Psoas muscle (tissue), 8 donors: Measurements from ENCODE around the gene CACNA1D. TPM values are rescaled to one million over a fixed set of nuclear protein-coding genes. Genes with fewer than 3 reads are reported as not detected.
A peak's percentile ranks its signal among the peaks of the same experiment; 100 is the strongest.

Source experiments
- ATAC-seq, 4 donors: fragments of 200-7000 bp; cut with Tn5 transposase; one replicate each; pipeline ENCODE4 v1.9.1; 2020; ENCODE audit warnings: moderate library complexity in 3 of 4, mild to moderate bottlenecking in 2 of 4
- DNase-seq, 2 donors: peaks; one replicate each; pipeline ENCODE4 v3.0.0-alpha.2; 2020
- H3K27ac ChIP-seq: fragments of 200-600 bp; one replicate; pipeline ENCODE4 v1.8.0; 2022
- H3K27me3 ChIP-seq, 3 donors: fragments of 200-600 bp in 1 of 3; one replicate each; pipeline versions ENCODE4 v1.6.1 to v1.8.0; 2013 to 2022; ENCODE audit warnings: low read length in 2 of 3, mild to moderate bottlenecking in 2 of 3, moderate library complexity in 1 of 3; ENCODE audit not compliant: insufficient read depth in 3 of 3
- H3K36me3 ChIP-seq, 2 donors: fragments of 200-600 bp in 1 of 2; one replicate each; pipeline versions ENCODE4 v1.6.1 to v1.8.0; 2013 to 2022; ENCODE audit warnings: low read depth in 1 of 2, mild to moderate bottlenecking in 1 of 2, moderate library complexity in 1 of 2; ENCODE audit not compliant: insufficient read depth in 1 of 2
- H3K4me1 ChIP-seq: fragments of 200-600 bp; one replicate; pipeline ENCODE4 v1.8.0; 2022
- H3K4me3 ChIP-seq: fragments of 200-600 bp; one replicate; pipeline ENCODE4 v1.8.0; 2022; ENCODE audit warnings: mild to moderate bottlenecking
- H3K9me3 ChIP-seq: fragments of 200-600 bp; one replicate; pipeline ENCODE4 v1.8.0; 2022
- CTCF ChIP-seq: fragments of 200-600 bp; IDR thresholded peaks from one replicate; pipeline ENCODE4 v1.8.0; 2022; ENCODE audit warnings: antibody characterized with exemption
- WGBS, 3 donors: extraction: QIAGEN DNeasy Blood & Tissue Kit; methylation state at CpG; one replicate each; pipeline versions ENCODE4 v1.1.6 to v1.1.7; 2013; 5-methylcytosine and 5-hydroxymethylcytosine counted together
- intact Hi-C, 2 donors: fragments of 100-400 bp; cut with DNase I; formaldehyde crosslinking; loops; one replicate each; pipeline versions ENCODE4 v1.11.0 to v1.14.2; 2022
- polyA plus RNA-seq, 3 donors: library from polyadenylated mRNA; stranded (reverse); fragments of 200-250 nt; gene quantifications; one replicate each; pipeline ENCODE4 v1.2.3, GENCODE V29; 2013
- total RNA-seq, 4 donors: library from RNA; stranded (reverse); fragmentation: NEBNext Ultra II Directional in 2 of 4; extraction: Animal tissue kit (Norgen Biotek cat#: 25700) in 2 of 4; gene quantifications; one replicate each; pipeline versions ENCODE4 v1.2.1 to v1.2.4, GENCODE V29; 2021 to 2023
- donor health status: healthy with polysubstance abuse.
- donor health status: DM: no; HTN: no; CAD: no; lungs with moderate emphysema.
- donor health status: Bipolar disorder and iron deficiency.
- donor health status: healthy.
- donor health status: DM: yes; HTN: yes; CAD: no.
- donor health status: DM: no; HTN: no; CAD: no.
- donor health status: DM: no; HTN: no; CAD: no.
- donor health status: DM: yes; HTN: yes; CAD: no.

The CACNA1D gene
- total and polyA plus RNA-seq, 7 donors = 0.05 to 0.82 (median 0.28) TPM; not detected in 2

GRCh38 chr3:53677413-53677812, 183.0 kb downstream of the CACNA1D start:
- Histone ChIP-seq H3K4me1 (peaks cover 1% of the 10 kb centered on the region), H3K4me3 (no peak overlapping the region), H3K27me3 (no peaks in the 10 kb centered on the region), H3K27ac (no peak overlapping the region), H3K36me3 (no peaks in the 10 kb centered on the region), H3K9me3 (no peaks in the 10 kb centered on the region)
- TF ChIP-seq CTCF = peak; percentile 31
- 47 to 53% (median 50%) methylated on average over 4 of the region's 4 CpGs for WGBS, 3 donors
- DNase-seq = no peak
- intact Hi-C loops = no loop called here
- peak in 3 of 4 donors; percentile 39 to 51 (median 50) for ATAC-seq

- H3K9me3 ChIP-seq = no peaks in the 10 kb centered on the region
- no peak overlapping the region for H3K27ac ChIP-seq
- no peaks in the 10 kb centered on the region for H3K27me3 ChIP-seq
- WGBS, 3 donors = 9 to 19% (median 10%) methylated on average over 6 of the region's 6 CpGs
- no peak for TF ChIP-seq CTCF
- peaks cover 10% of the 10 kb centered on the region for H3K4me1 ChIP-seq
- peak in 1 of 2 donors; percentile 58 for DNase-seq
- no peak overlapping the region for H3K4me3 ChIP-seq
- H3K36me3 ChIP-seq = no peaks in the 10 kb centered on the region
- ATAC-seq = no peak
- intact Hi-C loops = no loop called here
Measured at GRCh38 chr3:53680028-53680427, 185.6 kb downstream of the CACNA1D start.

- Histone ChIP-seq H3K36me3 (no peaks in the 10 kb centered on the region), H3K4me1 (peaks cover 10% of the 10 kb centered on the region), H3K27me3 (no peaks in the 10 kb centered on the region), H3K4me3 (no peak overlapping the region), H3K9me3 (no peaks in the 10 kb centered on the region), H3K27ac (peak overlapping the region; percentile 50)
- no peak for TF ChIP-seq CTCF
- no peak for DNase-seq
- WGBS, 3 donors = 10 to 23% (median 21%) methylated on average over 3 of the region's 3 CpGs
- intact Hi-C loops = no loop called here
- peak; percentile 71 to 91 (median 78) for ATAC-seq
Measured at GRCh38 chr3:53682807-53683206, 188.4 kb downstream of the CACNA1D start.

- intact Hi-C loops = no loop called here
- Histone ChIP-seq H3K4me1 (peaks cover 3% of the 10 kb centered on the region), H3K27ac (no peak overlapping the region), H3K27me3 (no peaks in the 10 kb centered on the region), H3K4me3 (no peak overlapping the region), H3K36me3 (no peaks in the 10 kb centered on the region), H3K9me3 (no peaks in the 10 kb centered on the region)
- DNase-seq = no peak
- 77 to 85% (median 84%) methylated on average over 6 of the region's 6 CpGs for WGBS, 3 donors
- no peak for TF ChIP-seq CTCF
- ATAC-seq = no peak
Measured at GRCh38 chr3:53688066-53688465, 193.7 kb downstream of the CACNA1D start.

- H3K4me3 ChIP-seq = no peak overlapping the region
- TF ChIP-seq CTCF = no peak
- H3K36me3 ChIP-seq = no peaks in the 10 kb centered on the region
- H3K4me1 ChIP-seq = no peaks in the 10 kb centered on the region
- H3K27me3 ChIP-seq = peaks cover 0 to 2% (median 0%) of the 10 kb centered on the region in 3 donors
- no peak for DNase-seq
- no peak overlapping the region for H3K27ac ChIP-seq
- H3K9me3 ChIP-seq = no peaks in the 10 kb centered on the region
- no peak for ATAC-seq
- 45 to 52% (median 52%) methylated on average over 5 of the region's 5 CpGs for WGBS, 3 donors
- intact Hi-C loops = no loop called here
Measured at GRCh38 chr3:53688989-53689388, 194.6 kb downstream of the CACNA1D start.
